ENCODE results near the gene GPR146.

GPR146 gene

GRCh38 chr7:1007901-1008300 is 36.4 kb upstream of the GPR146 start:
- no peak for DNase-seq (ENCODE audit: low read depth)
- TF ChIP-seq, protein P1, sequence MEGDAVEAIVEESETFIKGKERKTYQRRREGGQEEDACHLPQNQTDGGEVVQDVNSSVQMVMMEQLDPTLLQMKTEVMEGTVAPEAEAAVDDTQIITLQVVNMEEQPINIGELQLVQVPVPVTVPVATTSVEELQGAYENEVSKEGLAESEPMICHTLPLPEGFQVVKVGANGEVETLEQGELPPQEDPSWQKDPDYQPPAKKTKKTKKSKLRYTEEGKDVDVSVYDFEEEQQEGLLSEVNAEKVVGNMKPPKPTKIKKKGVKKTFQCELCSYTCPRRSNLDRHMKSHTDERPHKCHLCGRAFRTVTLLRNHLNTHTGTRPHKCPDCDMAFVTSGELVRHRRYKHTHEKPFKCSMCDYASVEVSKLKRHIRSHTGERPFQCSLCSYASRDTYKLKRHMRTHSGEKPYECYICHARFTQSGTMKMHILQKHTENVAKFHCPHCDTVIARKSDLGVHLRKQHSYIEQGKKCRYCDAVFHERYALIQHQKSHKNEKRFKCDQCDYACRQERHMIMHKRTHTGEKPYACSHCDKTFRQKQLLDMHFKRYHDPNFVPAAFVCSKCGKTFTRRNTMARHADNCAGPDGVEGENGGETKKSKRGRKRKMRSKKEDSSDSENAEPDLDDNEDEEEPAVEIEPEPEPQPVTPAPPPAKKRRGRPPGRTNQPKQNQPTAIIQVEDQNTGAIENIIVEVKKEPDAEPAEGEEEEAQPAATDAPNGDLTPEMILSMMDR (IDR thresholded peaks at IDR 0.05; ENCODE audit: control insufficient read depth, extremely low read depth, insufficient read depth), result no peak
- H3K4me3 ChIP-seq (ENCODE audit: low read depth, low read length), result no peak overlapping the region

- H3K4me3 ChIP-seq (ENCODE audit: low read depth, low read length), result no peak overlapping the region
- TF ChIP-seq, protein P1 (IDR thresholded peaks at IDR 0.05; ENCODE audit: control insufficient read depth, extremely low read depth, insufficient read depth), result no peak
- DNase-seq (ENCODE audit: low read depth), result no peak
Observed at GRCh38 chr7:1008733-1009363, 35.5 kb upstream of the GPR146 start.

- no peak overlapping the region for H3K4me3 ChIP-seq (ENCODE audit: low read depth, low read length)
- no peak for DNase-seq (ENCODE audit: low read depth)
- TF ChIP-seq, protein P1 (IDR thresholded peaks at IDR 0.05; ENCODE audit: control insufficient read depth, extremely low read depth, insufficient read depth), result no peak
Observed at GRCh38 chr7:1009747-1010146, 34.6 kb upstream of the GPR146 start.

- no peak for DNase-seq (ENCODE audit: low read depth)
- H3K4me3 ChIP-seq (ENCODE audit: low read depth, low read length), result no peak overlapping the region
- TF ChIP-seq, protein P1 (IDR thresholded peaks at IDR 0.05; ENCODE audit: control insufficient read depth, extremely low read depth, insufficient read depth), result no peak
Observed at GRCh38 chr7:1010226-1010625, 34.1 kb upstream of the GPR146 start.

DNA sequence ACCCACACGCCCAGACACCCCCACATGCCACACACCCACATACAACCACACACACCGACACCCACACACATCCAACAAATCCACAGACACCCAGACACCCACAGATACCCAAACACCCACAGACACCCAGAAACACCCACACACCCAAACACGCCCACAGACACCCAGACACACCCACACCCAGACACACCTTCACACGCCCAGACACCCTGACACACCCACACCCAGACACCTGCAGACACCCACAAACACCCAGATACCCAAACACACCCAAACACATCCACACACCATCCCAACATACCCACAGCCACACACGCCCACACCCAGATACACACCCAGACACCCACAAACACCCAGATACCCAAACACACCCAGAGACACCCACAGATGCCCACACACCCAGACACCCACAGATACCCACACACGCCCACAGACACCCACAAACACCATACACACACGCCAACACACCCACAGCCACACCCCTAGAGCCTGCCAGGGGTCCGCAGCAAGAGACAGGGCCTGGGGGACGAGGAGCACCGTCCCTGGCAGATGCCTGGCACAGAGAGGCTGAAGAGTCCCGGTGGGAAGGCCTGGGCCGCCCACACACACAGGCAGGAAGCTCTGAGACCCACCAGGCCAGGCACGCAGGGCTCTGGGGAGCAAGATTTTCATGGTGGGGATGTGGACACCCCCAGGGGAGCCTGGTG is 32.9 kb upstream of the GPR146 start:
- TF ChIP-seq, protein P1 (IDR thresholded peaks at IDR 0.05; ENCODE audit: control insufficient read depth, extremely low read depth, insufficient read depth), result no peak
- H3K4me3 ChIP-seq (ENCODE audit: low read depth, low read length), result no peak overlapping the region
- no peak for DNase-seq (ENCODE audit: low read depth)

DNA sequence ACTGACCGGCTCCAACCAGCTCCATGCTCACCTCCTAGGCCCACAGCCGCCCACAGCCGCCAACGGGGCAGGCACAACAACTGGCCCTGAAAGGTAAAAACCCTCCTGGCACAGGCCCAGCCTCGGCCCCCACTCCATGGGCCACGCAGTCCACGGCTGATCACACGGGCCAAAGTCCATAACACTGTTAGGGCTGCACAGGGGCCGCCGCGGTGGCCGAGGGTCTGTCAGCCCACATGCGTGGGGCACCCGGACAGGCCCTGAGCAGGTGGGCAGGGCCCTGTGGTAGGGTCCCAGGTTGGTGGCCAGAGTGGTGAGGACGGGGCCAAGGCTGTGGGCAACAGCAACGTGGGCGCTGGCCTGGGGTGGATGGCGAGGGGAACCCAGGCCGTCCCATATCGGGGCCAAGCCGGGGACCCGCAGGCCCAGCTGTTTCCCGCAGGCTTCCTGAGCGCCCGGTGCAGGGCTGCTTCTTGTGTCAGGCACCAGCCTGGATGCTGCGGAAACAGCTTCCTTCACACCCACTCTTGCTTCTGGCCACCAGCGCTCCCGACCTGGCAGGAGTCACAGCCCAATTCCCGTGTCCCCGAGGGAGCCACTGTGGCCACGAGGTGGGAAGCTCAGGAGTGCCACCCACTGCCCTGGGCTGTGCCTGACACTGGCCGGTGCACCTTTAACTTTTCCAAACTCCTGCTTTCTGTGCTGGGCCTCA is 32.2 kb upstream of the GPR146 start:
- no peak for DNase-seq (ENCODE audit: low read depth)
- TF ChIP-seq, protein P1 (IDR thresholded peaks at IDR 0.05; ENCODE audit: control insufficient read depth, extremely low read depth, insufficient read depth), result no peak
- no peak overlapping the region for H3K4me3 ChIP-seq (ENCODE audit: low read depth, low read length)
